ENCODE data around the gene NLRP6.

DNA sequence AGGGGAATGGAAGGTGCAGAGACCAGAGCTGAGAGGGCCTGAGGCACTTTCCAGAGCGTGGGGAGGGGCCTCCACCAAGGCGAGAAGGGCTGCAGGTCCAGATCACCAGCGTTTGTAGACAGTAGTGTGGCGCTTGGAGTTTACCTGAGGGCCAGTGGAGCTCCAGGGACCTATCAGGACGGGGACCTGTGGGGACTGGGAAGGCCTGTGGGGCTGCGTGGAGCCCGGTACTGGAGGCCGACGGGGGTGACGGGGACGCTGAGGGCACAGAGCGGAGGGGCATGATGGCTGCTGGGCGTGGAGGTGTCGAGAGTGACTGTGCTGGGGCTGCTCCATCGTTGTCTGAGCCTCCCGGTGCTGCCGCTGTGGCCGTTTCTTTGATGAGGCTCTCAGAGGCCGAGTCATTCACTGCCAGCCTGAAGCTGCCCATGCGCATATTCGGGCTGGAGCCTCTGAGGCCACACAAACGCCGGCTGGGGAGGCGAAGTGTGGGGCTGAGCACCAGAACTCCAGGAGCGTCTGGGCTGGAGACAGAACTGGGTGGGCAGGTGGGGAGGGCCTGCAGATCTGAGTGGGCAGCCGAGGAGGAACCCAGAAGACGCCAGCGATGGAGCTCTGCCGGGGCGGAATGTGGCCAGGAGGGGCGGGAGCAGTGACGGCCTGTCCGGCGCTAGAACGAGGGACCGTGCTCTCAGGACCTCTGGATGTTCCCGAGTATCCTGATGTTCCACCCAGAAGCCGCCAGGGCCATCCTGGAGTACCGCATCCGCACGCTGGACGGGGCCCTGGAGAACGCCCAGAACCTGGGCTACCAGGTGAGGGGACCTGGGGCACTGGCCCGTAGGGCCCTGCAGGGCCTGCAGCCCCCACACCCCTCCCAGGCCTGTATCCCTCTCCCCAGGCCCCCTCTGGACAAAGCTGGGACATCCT, 13.3 kb downstream of the NLRP6 start:
- no peak for TF ChIP-seq EZH2phosphoT487 (IDR thresholded peaks at IDR 0.05; ENCODE audit: low read depth, severe bottlenecking, unreplicated experiment)
- TF ChIP-seq, protein P1, sequence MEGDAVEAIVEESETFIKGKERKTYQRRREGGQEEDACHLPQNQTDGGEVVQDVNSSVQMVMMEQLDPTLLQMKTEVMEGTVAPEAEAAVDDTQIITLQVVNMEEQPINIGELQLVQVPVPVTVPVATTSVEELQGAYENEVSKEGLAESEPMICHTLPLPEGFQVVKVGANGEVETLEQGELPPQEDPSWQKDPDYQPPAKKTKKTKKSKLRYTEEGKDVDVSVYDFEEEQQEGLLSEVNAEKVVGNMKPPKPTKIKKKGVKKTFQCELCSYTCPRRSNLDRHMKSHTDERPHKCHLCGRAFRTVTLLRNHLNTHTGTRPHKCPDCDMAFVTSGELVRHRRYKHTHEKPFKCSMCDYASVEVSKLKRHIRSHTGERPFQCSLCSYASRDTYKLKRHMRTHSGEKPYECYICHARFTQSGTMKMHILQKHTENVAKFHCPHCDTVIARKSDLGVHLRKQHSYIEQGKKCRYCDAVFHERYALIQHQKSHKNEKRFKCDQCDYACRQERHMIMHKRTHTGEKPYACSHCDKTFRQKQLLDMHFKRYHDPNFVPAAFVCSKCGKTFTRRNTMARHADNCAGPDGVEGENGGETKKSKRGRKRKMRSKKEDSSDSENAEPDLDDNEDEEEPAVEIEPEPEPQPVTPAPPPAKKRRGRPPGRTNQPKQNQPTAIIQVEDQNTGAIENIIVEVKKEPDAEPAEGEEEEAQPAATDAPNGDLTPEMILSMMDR (IDR thresholded peaks at IDR 0.05; ENCODE audit: poor library complexity), result no peak
- TF ChIP-seq EZH2 (IDR thresholded peaks at IDR 0.05; ENCODE audit: borderline replicate concordance), result no peak

Data from hepatocyte (in vitro differentiated cells).